ENCODE data around the gene SOX4.

SOX4 gene

DNA sequence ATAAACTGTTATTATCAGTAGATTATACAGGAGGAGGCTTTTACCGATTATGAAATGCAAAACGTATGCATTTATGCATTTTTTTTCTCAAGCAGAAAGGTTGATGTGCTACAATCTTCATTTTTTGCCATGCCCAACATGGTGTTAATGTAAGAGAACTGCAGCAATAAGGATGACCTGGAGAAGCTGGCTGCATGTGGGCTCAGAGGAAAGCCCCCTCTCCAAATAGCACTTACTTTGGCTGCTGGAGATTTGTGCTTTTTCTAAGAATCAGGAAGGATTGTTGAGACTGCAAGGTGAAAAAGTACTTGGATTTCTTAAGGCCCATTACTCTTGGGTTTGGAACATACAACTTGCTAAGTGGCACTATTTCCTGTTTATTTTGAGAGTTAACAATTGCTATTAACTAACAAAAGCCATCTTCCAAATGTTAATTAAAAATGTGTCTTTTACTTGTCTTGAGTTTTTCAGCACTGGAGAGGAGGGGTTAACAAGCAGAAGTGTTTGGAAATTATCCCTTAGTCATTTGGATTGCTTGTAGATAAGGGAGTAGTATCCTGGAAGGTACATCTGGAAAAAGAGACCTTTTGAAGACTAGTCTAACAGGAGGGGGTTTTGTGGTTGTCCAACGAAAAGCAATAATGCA, 5.6 kb downstream of the SOX4 start:
- H3K4me3 ChIP-seq (ENCODE audit: low read depth, low read length): peak overlapping the region; percentile 97
- no peak for DNase-seq
- in situ Hi-C loops (cut with HindIII; ENCODE audit: low pct_ligation_motif_present, low sequenced_read_pairs): no loop called here

DNA sequence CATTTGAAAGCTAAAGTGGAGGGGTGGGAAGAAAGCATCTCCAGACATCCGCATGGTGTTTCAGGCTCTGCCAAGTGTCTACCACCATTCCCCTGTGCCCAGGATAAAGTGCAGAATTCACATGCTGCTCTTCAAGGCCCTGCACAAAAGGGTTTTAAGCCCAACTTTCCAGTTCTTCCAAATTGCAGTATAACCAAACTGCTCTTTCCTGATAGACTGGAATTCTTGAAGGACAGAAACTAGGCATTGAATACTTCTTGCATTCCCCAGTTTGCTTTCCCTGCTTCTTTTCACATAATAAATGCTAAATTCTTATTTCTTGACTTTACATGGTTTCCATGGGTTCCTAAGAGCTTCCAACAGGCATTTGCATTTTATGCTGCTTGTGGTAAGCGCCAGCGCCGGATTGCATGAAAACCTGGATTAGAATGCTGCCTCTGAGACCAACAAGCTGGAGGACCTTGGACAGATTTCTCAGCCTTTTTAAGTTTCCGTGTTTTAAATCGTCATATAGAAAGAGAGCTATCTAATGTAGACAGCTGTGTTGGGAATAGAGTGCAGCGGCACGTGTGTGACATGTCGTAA, 7.9 kb downstream of the SOX4 start:
- Histone ChIP-seq H3K27ac (no peak overlapping the region), H3K4me3 (ENCODE audit: low read depth, low read length) (no peak overlapping the region), H3K36me3 (replicated peaks) (no peaks in the 10 kb centered on the region), H3K27me3 (replicated peaks) (no peaks in the 10 kb centered on the region)
- in situ Hi-C loops (cut with HindIII; ENCODE audit: low pct_ligation_motif_present, low sequenced_read_pairs): no loop called here
- TF ChIP-seq, protein P1, sequence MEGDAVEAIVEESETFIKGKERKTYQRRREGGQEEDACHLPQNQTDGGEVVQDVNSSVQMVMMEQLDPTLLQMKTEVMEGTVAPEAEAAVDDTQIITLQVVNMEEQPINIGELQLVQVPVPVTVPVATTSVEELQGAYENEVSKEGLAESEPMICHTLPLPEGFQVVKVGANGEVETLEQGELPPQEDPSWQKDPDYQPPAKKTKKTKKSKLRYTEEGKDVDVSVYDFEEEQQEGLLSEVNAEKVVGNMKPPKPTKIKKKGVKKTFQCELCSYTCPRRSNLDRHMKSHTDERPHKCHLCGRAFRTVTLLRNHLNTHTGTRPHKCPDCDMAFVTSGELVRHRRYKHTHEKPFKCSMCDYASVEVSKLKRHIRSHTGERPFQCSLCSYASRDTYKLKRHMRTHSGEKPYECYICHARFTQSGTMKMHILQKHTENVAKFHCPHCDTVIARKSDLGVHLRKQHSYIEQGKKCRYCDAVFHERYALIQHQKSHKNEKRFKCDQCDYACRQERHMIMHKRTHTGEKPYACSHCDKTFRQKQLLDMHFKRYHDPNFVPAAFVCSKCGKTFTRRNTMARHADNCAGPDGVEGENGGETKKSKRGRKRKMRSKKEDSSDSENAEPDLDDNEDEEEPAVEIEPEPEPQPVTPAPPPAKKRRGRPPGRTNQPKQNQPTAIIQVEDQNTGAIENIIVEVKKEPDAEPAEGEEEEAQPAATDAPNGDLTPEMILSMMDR (IDR thresholded peaks at IDR 0.05; ENCODE audit: low read depth, low read length, missing control alignments): no peak
- no peak for DNase-seq

More for the DNA sequence above, 5.6 kb downstream of the SOX4 start:
- no peaks in the 10 kb centered on the region for H3K36me3 ChIP-seq (replicated peaks)
- H3K27ac ChIP-seq: no peak overlapping the region
- TF ChIP-seq, protein P1 (IDR thresholded peaks at IDR 0.05; ENCODE audit: low read depth, low read length, missing control alignments): no peak
- no peaks in the 10 kb centered on the region for H3K27me3 ChIP-seq (replicated peaks)

DNA sequence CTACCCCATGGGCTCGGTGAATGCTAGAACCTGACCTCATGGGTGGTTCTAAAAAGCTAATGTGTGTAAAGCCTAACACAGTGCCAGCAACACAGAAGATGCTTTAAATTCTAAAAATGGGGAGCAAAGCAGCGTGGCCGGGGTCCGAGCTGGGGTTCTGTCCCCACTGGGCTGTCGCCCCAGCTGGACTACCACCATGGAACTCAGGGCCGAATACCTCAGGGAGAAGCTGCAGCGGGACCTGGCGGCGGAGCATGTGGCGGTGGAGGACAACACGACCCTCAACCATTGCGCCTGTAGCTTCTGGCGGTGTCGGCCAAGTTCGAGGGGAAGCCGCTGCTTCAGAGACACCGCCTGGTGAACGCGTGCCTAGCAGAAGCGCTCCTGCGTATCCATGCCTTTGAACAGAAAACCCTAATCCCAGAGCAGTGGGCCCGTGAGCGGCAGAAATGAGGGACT, 8.4 kb downstream of the SOX4 start:
- in situ Hi-C loops (cut with HindIII; ENCODE audit: low pct_ligation_motif_present, low sequenced_read_pairs): no loop called here
- DNase-seq: no peak
- TF ChIP-seq, protein P1 (IDR thresholded peaks at IDR 0.05; ENCODE audit: low read depth, low read length, missing control alignments): no peak
- H3K36me3 ChIP-seq (replicated peaks): no peaks in the 10 kb centered on the region
- H3K4me3 ChIP-seq (ENCODE audit: low read depth, low read length): no peak overlapping the region
- H3K27ac ChIP-seq: no peak overlapping the region
- H3K27me3 ChIP-seq (replicated peaks): no peaks in the 10 kb centered on the region

DNA sequence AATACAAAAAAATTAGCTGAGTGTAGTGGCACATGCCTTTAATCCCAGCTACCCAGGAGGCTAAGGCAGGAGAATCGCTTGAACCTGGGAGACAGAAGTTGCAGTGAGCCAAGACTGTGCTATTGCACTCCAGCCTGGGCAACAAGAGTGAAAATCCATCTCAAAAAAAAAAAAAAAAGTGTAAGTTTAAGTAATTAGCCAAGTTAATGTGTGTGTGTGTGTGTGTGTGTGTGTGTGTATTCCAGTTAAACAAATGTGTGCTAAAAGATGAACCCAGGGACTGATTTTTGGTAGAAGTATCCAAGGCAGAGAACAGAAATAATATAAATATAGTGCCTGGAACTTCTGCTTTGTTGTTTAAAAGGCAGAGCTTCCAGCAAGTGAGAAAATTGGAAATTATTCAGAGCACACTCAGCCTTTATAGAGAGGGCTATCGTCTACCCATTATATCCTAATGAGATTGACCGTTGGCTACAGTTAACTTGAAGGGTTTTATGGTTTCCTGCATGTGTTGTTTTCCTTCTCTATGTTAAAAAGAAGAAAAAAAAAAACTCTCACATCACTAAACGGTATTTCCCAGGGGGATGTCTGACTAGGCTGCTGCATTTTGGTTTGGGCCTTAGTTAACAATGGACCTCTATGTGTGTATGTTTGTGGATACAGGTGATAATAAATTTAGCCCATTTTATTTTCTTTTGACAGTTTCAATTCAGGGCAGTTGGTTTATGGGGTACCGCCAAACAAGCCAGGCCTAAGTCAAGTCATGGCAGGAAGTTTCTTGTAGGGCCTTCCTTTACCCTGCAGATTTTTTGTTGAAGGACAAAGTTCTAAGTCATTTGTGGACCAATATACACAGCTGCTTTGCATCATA, 9.8 kb downstream of the SOX4 start:
- in situ Hi-C loops (cut with HindIII; ENCODE audit: low pct_ligation_motif_present, low sequenced_read_pairs): no loop called here
- no peak for DNase-seq
- H3K36me3 ChIP-seq (replicated peaks): no peaks in the 10 kb centered on the region
- H3K4me3 ChIP-seq (ENCODE audit: low read depth, low read length): no peak overlapping the region
- TF ChIP-seq, protein P1 (IDR thresholded peaks at IDR 0.05; ENCODE audit: low read depth, low read length, missing control alignments): no peak
- no peaks in the 10 kb centered on the region for H3K27me3 ChIP-seq (replicated peaks)
- H3K27ac ChIP-seq: no peak overlapping the region

DNA sequence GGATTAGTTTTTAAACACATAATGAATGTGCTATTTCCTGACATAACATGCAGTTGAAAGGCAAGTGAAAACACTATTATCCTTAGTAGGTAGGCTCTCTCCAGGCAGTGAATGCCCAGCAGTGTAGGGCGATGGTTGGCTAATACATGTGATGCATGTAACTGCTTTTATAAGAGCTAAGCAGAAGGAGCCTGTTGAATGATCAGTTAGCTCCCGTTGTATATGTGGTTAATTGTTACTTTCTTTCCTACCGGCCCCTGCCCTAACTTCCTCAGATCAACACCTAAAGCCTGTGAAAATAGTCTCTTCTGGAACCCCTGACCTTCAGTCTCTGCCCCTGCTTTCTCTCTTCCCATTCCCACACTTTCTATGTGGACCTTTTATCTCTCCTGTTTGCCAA, 10.5 kb downstream of the SOX4 start:
- no peak overlapping the region for H3K27ac ChIP-seq
- no peak overlapping the region for H3K4me3 ChIP-seq (ENCODE audit: low read depth, low read length)
- H3K27me3 ChIP-seq (replicated peaks): no peaks in the 10 kb centered on the region
- H3K36me3 ChIP-seq (replicated peaks): no peaks in the 10 kb centered on the region
- in situ Hi-C loops (cut with HindIII; ENCODE audit: low pct_ligation_motif_present, low sequenced_read_pairs): no loop called here
- TF ChIP-seq, protein P1 (IDR thresholded peaks at IDR 0.05; ENCODE audit: low read depth, low read length, missing control alignments): no peak
- no peak for DNase-seq
